Hematopoietic multipotent progenitor cell treated with erythropoietin and hydrocortisone succinate and interleukin-3 and kit ligand, for 17 days (in vitro differentiated cells): Measurements from ENCODE around the gene TMEM41B.
"Not testable (repeated sequence)": the region's sequence is repeated elsewhere in the genome, so short reads cannot be mapped to it uniquely, and the experiment has no call there.

ENCODE experiments used
- DNase-seq: peaks from one replicate; pipeline ENCODE4 v3.0.0-alpha.2; 2015; ENCODE audit warnings: low spot score

Gene TMEM41B

GRCh38 chr11:9259981-9260837 lies 54.2 kb downstream of the TMEM41B start:
- DNase-seq: no peak

- DNase-seq: not testable (repeated sequence)
Measured at GRCh38 chr11:9258279-9258678, 56.1 kb downstream of the TMEM41B start.

GRCh38 chr11:9254416-9254815 lies 60.0 kb downstream of the TMEM41B start:
- no peak for DNase-seq

- DNase-seq: no peak
Measured at GRCh38 chr11:9253086-9253485, 61.3 kb downstream of the TMEM41B start.

- DNase-seq: no peak
Measured at GRCh38 chr11:9251311-9251710, 63.1 kb downstream of the TMEM41B start.

GRCh38 chr11:9250139-9250582 lies 64.2 kb downstream of the TMEM41B start:
- DNase-seq: no peak

GRCh38 chr11:9249252-9249651 lies 65.1 kb downstream of the TMEM41B start:
- DNase-seq: no peak

- no peak for DNase-seq
Measured at GRCh38 chr11:9247863-9248262, 66.5 kb downstream of the TMEM41B start.

GRCh38 chr11:9236242-9236641 lies 78.2 kb downstream of the TMEM41B start:
- DNase-seq: not testable (repeated sequence)

- DNase-seq: no peak
Measured at GRCh38 chr11:9232482-9232881, 81.9 kb downstream of the TMEM41B start.

GRCh38 chr11:9231848-9232177 lies 82.6 kb downstream of the TMEM41B start:
- DNase-seq: no peak
